HEK293 (cell line): ENCODE results near the gene APOL1.

Experiments used
- CTCF ChIA-PET: fragments of 350-600 bp; formaldehyde crosslinking; extraction: SDS; loops from one replicate; lab custom pipeline; 2021; ENCODE audit warnings: antibody characterized with exemption; lab: Yijun Ruan, JAX
- POLR2A ChIA-PET: fragments of 300-600 bp; formaldehyde crosslinking; extraction: SDS; loops from one replicate; lab custom pipeline; 2020; ENCODE audit warnings: antibody characterized with exemption, inconsistent platforms; lab: Yijun Ruan, JAX
- H3K27ac ChIP-seq: fragments of 200-500 bp; sonication (Bioruptor generic); 2 replicates; pipeline ENCODE4 v1.5.1; 2014; ENCODE audit warnings: low read depth, low read length, control low read depth, inconsistent platforms; ENCODE audit errors: extremely low read depth
- H3K36me3 ChIP-seq, 2 experiments: fragments of 200-500 bp in 1 of 2; sonication (Bioruptor generic) in 1 of 2; 1 replicate in 1 of 2; 2 replicates in 1 of 2; pipeline ENCODE4 v1.5.1; 2014 to 2017; ENCODE audit warnings: inconsistent platforms in 2 of 2, low read length in 2 of 2; ENCODE audit not compliant: control insufficient read depth in 2 of 2, insufficient read depth in 1 of 2
- H3K4me1 ChIP-seq: fragments of 200-500 bp; sonication (Bioruptor generic); 2 replicates; pipeline ENCODE4 v1.5.1; 2014; ENCODE audit warnings: mild to moderate bottlenecking, low read length, inconsistent platforms; ENCODE audit not compliant: control insufficient read depth, insufficient read depth
- H3K4me3 ChIP-seq: 2 replicates; pipeline ENCODE4 v1.5.1; 2011; ENCODE audit warnings: low read depth, mild to moderate bottlenecking, control low read depth, low read length, moderate library complexity
- H3K9me3 ChIP-seq: fragments of 200-500 bp; sonication (Bioruptor generic); 2 replicates; pipeline ENCODE4 v1.5.1; 2014; ENCODE audit warnings: low read depth, low read length, inconsistent platforms; ENCODE audit not compliant: control insufficient read depth, insufficient read depth
- GLIS1 ChIP-seq: fragments of 450-650 bp; formaldehyde crosslinking; IDR thresholded peaks from 2 replicates; pipeline ENCODE4 v1.5.1; 2016; ENCODE audit warnings: missing biosample characterization, missing genetic modification characterization
- MEIS1 ChIP-seq: sonication (generic); formaldehyde crosslinking; IDR thresholded peaks from 2 replicates; pipeline ENCODE4 v1.8.1; 2022; ENCODE audit warnings: missing genetic modification reagents, mild to moderate bottlenecking, borderline replicate concordance
- MYNN ChIP-seq: fragments of 450-650 bp; formaldehyde crosslinking; IDR thresholded peaks from 2 replicates; pipeline ENCODE4 v1.5.1; 2016; ENCODE audit warnings: missing biosample characterization, missing genetic modification characterization, borderline replicate concordance
- REPIN1 ChIP-seq: fragments of 450-650 bp; formaldehyde crosslinking; IDR thresholded peaks from 2 replicates; pipeline ENCODE4 v1.5.1; 2017; ENCODE audit warnings: missing biosample characterization, missing genetic modification characterization, low read depth
- SP3 ChIP-seq: fragments of 450-650 bp; formaldehyde crosslinking; IDR thresholded peaks from 2 replicates; pipeline ENCODE4 v1.5.1; 2016; ENCODE audit warnings: missing biosample characterization, missing genetic modification characterization
- TCF7L2 ChIP-seq: IDR thresholded peaks from 2 replicates; pipeline ENCODE4 v1.6.1; 2011; ENCODE audit warnings: low read depth, mild to moderate bottlenecking, inconsistent platforms, low read length, moderate library complexity, borderline replicate concordance
- ZBTB8A ChIP-seq: fragments of 450-650 bp; formaldehyde crosslinking; IDR thresholded peaks from 2 replicates; pipeline ENCODE4 v1.5.1; 2016; ENCODE audit warnings: missing biosample characterization, missing genetic modification characterization
- ZFP3 ChIP-seq: fragments of 450-650 bp; formaldehyde crosslinking; IDR thresholded peaks from 2 replicates; pipeline ENCODE4 v1.5.1; 2016; ENCODE audit warnings: low read depth, missing biosample characterization, missing genetic modification characterization
- ZNF19 ChIP-seq: fragments of 450-650 bp; formaldehyde crosslinking; IDR thresholded peaks from 2 replicates; pipeline ENCODE4; 2016; ENCODE audit warnings: missing biosample characterization, missing genetic modification characterization, low read depth
- ZNF211 ChIP-seq: fragments of 450-650 bp; formaldehyde crosslinking; IDR thresholded peaks from 2 replicates; pipeline ENCODE4 v1.5.1; 2016; ENCODE audit warnings: low read depth, missing biosample characterization, missing genetic modification characterization
- ZNF23 ChIP-seq: fragments of 450-650 bp; formaldehyde crosslinking; IDR thresholded peaks from 2 replicates; pipeline ENCODE4 v1.5.1; 2016; ENCODE audit warnings: missing biosample characterization, missing genetic modification characterization, borderline replicate concordance
- ZNF311 ChIP-seq: fragments of 450-650 bp; formaldehyde crosslinking; IDR thresholded peaks from 2 replicates; pipeline ENCODE4 v1.5.1; 2017; ENCODE audit warnings: missing biosample characterization, missing genetic modification characterization, borderline replicate concordance
- ZNF354C ChIP-seq: fragments of 450-650 bp; formaldehyde crosslinking; IDR thresholded peaks from 2 replicates; pipeline ENCODE4 v1.5.1; 2016; ENCODE audit warnings: missing biosample characterization, missing genetic modification characterization, low read depth, borderline replicate concordance
- ZNF433 ChIP-seq: fragments of 450-650 bp; formaldehyde crosslinking; IDR thresholded peaks from 2 replicates; pipeline ENCODE4 v1.5.1; 2016; ENCODE audit warnings: missing biosample characterization, missing genetic modification characterization, low read depth
- ZNF521 ChIP-seq: fragments of 450-650 bp; formaldehyde crosslinking; IDR thresholded peaks from 2 replicates; pipeline ENCODE4 v1.5.1; 2017; ENCODE audit warnings: missing biosample characterization, mild to moderate bottlenecking, missing genetic modification characterization
- ZNF585B ChIP-seq: fragments of 450-650 bp; formaldehyde crosslinking; IDR thresholded peaks from 2 replicates; pipeline ENCODE4 v1.5.1; 2016; ENCODE audit warnings: missing biosample characterization, missing genetic modification characterization
- ZNF621 ChIP-seq: fragments of 450-650 bp; formaldehyde crosslinking; IDR thresholded peaks from 2 replicates; pipeline ENCODE4 v1.5.1; 2017; ENCODE audit warnings: missing biosample characterization, missing genetic modification characterization
- ZNF664 ChIP-seq: fragments of 450-650 bp; formaldehyde crosslinking; IDR thresholded peaks from 2 replicates; pipeline ENCODE4 v1.5.1; 2016; ENCODE audit warnings: missing biosample characterization, missing genetic modification characterization
- ZNF843 ChIP-seq: fragments of 450-650 bp; formaldehyde crosslinking; IDR thresholded peaks from 2 replicates; pipeline ENCODE4 v1.5.1; 2016; ENCODE audit warnings: missing biosample characterization, missing genetic modification characterization
- TF ChIP-seq, protein P1 (sequence below): fragments of 450-650 bp; formaldehyde crosslinking; optimal IDR thresholded peaks from 2 replicates; pipeline ENCODE3; 2016; ENCODE audit warnings: missing biosample characterization, mild to moderate bottlenecking, missing genetic modification characterization
- TF ChIP-seq, protein P2 (sequence below): fragments of 450-650 bp; formaldehyde crosslinking; IDR thresholded peaks from 2 replicates; pipeline ENCODE4 v1.5.1; 2017; ENCODE audit warnings: missing biosample characterization, missing genetic modification characterization
- TF ChIP-seq, protein P3 (sequence below): fragments of 450-650 bp; formaldehyde crosslinking; IDR thresholded peaks from 2 replicates; pipeline ENCODE4 v1.5.1; 2016; ENCODE audit warnings: missing biosample characterization, missing genetic modification characterization
- TF ChIP-seq, protein P4 (sequence below): fragments of 450-650 bp; formaldehyde crosslinking; IDR thresholded peaks from 2 replicates; pipeline ENCODE4 v1.5.1; 2016; ENCODE audit warnings: missing biosample characterization, missing genetic modification characterization
- TF ChIP-seq, protein P5 (sequence below): sonication (generic); formaldehyde crosslinking; IDR thresholded peaks from 2 replicates; pipeline ENCODE4 v1.8.1; 2022; ENCODE audit warnings: mild to moderate bottlenecking, moderate library complexity, missing genetic modification reagents
- TF ChIP-seq, protein P6 (sequence below): fragments of 450-650 bp; formaldehyde crosslinking; IDR thresholded peaks from 2 replicates; pipeline ENCODE4 v1.5.1; 2016; ENCODE audit warnings: missing biosample characterization, missing genetic modification characterization

Gene APOL1

DNA sequence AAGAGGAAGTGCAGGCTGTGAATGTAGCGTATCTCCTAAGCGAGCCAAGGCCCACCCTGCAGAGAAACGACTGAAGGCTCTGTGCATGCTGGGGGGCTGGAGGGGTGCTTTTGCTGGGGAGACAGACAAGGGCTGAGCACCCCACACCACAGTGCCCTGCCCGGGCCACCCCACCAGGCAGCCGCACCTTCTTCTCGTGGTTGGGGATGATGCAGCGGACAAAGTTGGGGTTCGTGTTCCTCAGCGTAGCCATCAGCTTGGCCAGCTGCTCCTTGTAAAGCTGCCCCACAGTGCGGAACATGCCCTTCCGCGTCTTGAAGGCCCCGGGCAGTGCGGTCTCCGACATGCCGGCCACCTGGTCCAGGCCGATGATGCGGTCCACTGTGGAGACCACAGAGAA, 53.3 kb downstream of the APOL1 start:
- Histone ChIP-seq H3K9me3 (no peaks in the 10 kb centered on the region), H3K4me3 (no peak overlapping the region)
- POLR2A ChIA-PET, result no interaction called here
- no peak for TF ChIP-seq REPIN1 (tag by site-specific recombination)
- TF ChIP-seq, protein P1, sequence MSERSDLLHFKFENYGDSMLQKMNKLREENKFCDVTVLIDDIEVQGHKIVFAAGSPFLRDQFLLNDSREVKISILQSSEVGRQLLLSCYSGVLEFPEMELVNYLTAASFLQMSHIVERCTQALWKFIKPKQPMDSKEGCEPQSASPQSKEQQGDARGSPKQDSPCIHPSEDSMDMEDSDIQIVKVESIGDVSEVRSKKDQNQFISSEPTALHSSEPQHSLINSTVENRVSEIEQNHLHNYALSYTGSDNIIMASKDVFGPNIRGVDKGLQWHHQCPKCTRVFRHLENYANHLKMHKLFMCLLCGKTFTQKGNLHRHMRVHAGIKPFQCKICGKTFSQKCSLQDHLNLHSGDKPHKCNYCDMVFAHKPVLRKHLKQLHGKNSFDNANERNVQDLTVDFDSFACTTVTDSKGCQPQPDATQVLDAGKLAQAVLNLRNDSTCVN (tag by site-specific recombination), result no peak
- TF ChIP-seq ZNF843 (tag by site-specific recombination), result no peak
- TF ChIP-seq ZNF211 (tag by site-specific recombination), result no peak
- TF ChIP-seq ZNF311 (tag by site-specific recombination), result no peak
- TF ChIP-seq TCF7L2, result no peak
- no peak for TF ChIP-seq ZNF433
- TF ChIP-seq SP3 (tag by site-specific recombination), result no peak
- TF ChIP-seq, protein P2, sequence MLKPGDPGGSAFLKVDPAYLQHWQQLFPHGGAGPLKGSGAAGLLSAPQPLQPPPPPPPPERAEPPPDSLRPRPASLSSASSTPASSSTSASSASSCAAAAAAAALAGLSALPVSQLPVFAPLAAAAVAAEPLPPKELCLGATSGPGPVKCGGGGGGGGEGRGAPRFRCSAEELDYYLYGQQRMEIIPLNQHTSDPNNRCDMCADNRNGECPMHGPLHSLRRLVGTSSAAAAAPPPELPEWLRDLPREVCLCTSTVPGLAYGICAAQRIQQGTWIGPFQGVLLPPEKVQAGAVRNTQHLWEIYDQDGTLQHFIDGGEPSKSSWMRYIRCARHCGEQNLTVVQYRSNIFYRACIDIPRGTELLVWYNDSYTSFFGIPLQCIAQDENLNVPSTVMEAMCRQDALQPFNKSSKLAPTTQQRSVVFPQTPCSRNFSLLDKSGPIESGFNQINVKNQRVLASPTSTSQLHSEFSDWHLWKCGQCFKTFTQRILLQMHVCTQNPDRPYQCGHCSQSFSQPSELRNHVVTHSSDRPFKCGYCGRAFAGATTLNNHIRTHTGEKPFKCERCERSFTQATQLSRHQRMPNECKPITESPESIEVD (tag by site-specific recombination), result no peak
- TF ChIP-seq, protein P3, sequence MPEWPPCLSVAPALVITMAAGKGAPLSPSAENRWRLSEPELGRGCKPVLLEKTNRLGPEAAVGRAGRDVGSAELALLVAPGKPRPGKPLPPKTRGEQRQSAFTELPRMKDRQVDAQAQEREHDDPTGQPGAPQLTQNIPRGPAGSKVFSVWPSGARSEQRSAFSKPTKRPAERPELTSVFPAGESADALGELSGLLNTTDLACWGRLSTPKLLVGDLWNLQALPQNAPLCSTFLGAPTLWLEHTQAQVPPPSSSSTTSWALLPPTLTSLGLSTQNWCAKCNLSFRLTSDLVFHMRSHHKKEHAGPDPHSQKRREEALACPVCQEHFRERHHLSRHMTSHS (tag by site-specific recombination), result no peak
- TF ChIP-seq, protein P4, sequence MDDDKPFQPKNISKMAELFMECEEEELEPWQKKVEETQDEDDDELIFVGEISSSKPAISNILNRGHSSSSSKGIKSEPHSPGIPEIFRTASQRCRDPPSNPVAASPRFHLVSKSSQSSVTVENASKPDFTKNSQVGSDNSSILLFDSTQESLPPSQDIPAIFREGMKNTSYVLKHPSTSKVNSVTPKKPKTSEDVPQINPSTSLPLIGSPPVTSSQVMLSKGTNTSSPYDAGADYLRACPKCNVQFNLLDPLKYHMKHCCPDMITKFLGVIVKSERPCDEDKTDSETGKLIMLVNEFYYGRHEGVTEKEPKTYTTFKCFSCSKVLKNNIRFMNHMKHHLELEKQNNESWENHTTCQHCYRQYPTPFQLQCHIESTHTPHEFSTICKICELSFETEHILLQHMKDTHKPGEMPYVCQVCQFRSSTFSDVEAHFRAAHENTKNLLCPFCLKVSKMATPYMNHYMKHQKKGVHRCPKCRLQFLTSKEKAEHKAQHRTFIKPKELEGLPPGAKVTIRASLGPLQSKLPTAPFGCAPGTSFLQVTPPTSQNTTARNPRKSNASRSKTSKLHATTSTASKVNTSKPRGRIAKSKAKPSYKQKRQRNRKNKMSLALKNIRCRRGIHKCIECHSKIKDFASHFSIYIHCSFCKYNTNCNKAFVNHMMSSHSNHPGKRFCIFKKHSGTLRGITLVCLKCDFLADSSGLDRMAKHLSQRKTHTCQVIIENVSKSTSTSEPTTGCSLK (tag by site-specific recombination), result no peak
- TF ChIP-seq, protein P5, sequence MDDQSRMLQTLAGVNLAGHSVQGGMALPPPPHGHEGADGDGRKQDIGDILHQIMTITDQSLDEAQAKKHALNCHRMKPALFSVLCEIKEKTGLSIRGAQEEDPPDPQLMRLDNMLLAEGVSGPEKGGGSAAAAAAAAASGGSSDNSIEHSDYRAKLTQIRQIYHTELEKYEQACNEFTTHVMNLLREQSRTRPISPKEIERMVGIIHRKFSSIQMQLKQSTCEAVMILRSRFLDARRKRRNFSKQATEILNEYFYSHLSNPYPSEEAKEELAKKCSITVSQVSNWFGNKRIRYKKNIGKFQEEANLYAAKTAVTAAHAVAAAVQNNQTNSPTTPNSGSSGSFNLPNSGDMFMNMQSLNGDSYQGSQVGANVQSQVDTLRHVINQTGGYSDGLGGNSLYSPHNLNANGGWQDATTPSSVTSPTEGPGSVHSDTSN (CRISPR knock-in tag), result no peak
- TF ChIP-seq ZNF664, result no peak
- TF ChIP-seq, all 188 proteins: peak for 0
- H3K4me1 ChIP-seq, result no peaks in the 10 kb centered on the region
- CTCF ChIA-PET, result interaction anchor here (0.8 kb wide), 1 partner anchor 28 kb away, joined by 5 read pairs; no protein-coding TSS in a partner anchor
- H3K27ac ChIP-seq, result no peak overlapping the region
- H3K36me3 ChIP-seq, result peaks cover 39 to 92% of the 10 kb centered on the region in 2 experiments

DNA sequence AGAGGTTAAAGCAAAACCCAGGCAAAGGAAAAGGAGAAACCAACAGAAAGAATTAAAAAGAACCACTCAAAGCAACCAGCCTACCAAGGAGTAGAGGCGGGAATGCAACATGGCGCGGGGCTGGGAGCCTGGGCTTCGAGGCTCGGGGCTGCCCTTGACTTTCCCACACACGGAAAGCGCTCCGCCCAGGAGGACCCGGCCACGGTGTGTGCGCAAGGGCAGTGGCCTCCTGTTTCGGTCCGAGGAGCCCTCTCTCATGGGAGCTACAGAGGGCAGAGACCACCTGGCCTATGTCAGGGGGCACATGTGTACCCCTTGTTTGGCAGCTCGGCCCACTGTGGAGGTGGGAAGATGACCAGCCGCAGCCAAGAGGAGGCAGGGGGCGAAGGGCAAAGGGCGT, 55.9 kb downstream of the APOL1 start:
- H3K4me3 ChIP-seq, result no peak overlapping the region
- H3K27ac ChIP-seq, result no peak overlapping the region
- H3K9me3 ChIP-seq, result no peaks in the 10 kb centered on the region
- H3K36me3 ChIP-seq, result peaks cover 40 to 88% of the 10 kb centered on the region in 2 experiments
- ChIA-PET POLR2A (interaction anchor here (0.8 kb wide), 1 partner anchor 12 kb away, joined by 3 read pairs; no protein-coding TSS in a partner anchor), CTCF (interaction anchor here (0.8 to 6.3 kb wide), 4 partner anchors 7 to 162 kb away, joined by 3 to 38 read pairs (median 8); no protein-coding TSS in a partner anchor)
- no peaks in the 10 kb centered on the region for H3K4me1 ChIP-seq
- TF ChIP-seq ZNF585B (tag by site-specific recombination) (no peak), ZFP3 (no peak), ZBTB8A (no peak), ZNF23 (tag by site-specific recombination) (no peak), ZNF354C (tag by site-specific recombination) (no peak), ZNF521 (tag by site-specific recombination) (no peak), REPIN1 (tag by site-specific recombination) (no peak), ZNF19 (tag by site-specific recombination) (no peak), ZNF621 (no peak), MYNN (tag by site-specific recombination) (no peak), GLIS1 (tag by site-specific recombination) (no peak), MEIS1 (CRISPR knock-in tag) (no peak)
- TF ChIP-seq, protein P6, sequence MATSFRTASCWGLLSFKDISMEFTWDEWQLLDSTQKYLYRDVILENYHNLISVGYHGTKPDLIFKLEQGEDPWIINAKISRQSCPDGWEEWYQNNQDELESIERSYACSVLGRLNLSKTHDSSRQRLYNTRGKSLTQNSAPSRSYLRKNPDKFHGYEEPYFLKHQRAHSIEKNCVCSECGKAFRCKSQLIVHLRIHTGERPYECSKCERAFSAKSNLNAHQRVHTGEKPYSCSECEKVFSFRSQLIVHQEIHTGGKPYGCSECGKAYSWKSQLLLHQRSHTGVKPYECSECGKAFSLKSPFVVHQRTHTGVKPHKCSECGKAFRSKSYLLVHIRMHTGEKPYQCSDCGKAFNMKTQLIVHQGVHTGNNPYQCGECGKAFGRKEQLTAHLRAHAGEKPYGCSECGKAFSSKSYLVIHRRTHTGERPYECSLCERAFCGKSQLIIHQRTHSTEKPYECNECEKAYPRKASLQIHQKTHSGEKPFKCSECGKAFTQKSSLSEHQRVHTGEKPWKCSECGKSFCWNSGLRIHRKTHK (tag by site-specific recombination), result no peak
